IMR-90 (cell line): Measurements from ENCODE around the gene SLC9A5.

Experiments used
- BHLHE40 ChIP-seq: fragments of 150-350 bp; IDR thresholded peaks from 2 replicates; pipeline ENCODE4 v1.6.1; 2016; ENCODE audit warnings: mild to moderate bottlenecking, low read depth, low read length
- CEBPB ChIP-seq: IDR thresholded peaks from 2 replicates; pipeline ENCODE4 v1.6.1; 2012; ENCODE audit warnings: low read depth, low read length, improper control_type of control experiment
- CTCF ChIP-seq: conservative IDR thresholded peaks from 2 replicates; pipeline ENCODE4 v1.5.1; 2012; ENCODE audit warnings: mild to moderate bottlenecking, low read depth, low read length, improper control_type of control experiment
- ELK1 ChIP-seq: fragments of 150-350 bp; IDR thresholded peaks from 2 replicates; pipeline ENCODE4 v1.6.1; 2016; ENCODE audit warnings: low read depth, mild to moderate bottlenecking, low read length, moderate library complexity, borderline replicate concordance
- FOS ChIP-seq: fragments of 150-350 bp; IDR thresholded peaks from 2 replicates; pipeline ENCODE4 v1.6.1; 2016; ENCODE audit warnings: low read depth, low read length
- MAFK ChIP-seq: IDR thresholded peaks from 2 replicates; pipeline ENCODE4 v1.6.1; 2012; ENCODE audit warnings: low read depth, low read length, improper control_type of control experiment
- POLR2A ChIP-seq: IDR thresholded peaks from 2 replicates; pipeline ENCODE4 v1.6.1; 2012; ENCODE audit warnings: mild to moderate bottlenecking, low read depth, low read length
- RAD21 ChIP-seq: IDR thresholded peaks from 2 replicates; pipeline ENCODE4 v1.6.1; 2012; ENCODE audit warnings: low read length, improper control_type of control experiment
- RCOR1 ChIP-seq: IDR thresholded peaks from 2 replicates; pipeline ENCODE4 v1.6.1; 2012; ENCODE audit warnings: mild to moderate bottlenecking, low read length, improper control_type of control experiment; ENCODE audit not compliant: insufficient replicate concordance
- SMC3 ChIP-seq: fragments of 150-350 bp; IDR thresholded peaks from 2 replicates; pipeline ENCODE4 v1.6.1; 2016; ENCODE audit warnings: low read depth, mild to moderate bottlenecking, antibody characterized with exemption, low read length, moderate library complexity
- USF2 ChIP-seq: fragments of 150-350 bp; IDR thresholded peaks from 2 replicates; pipeline ENCODE4 v1.6.1; 2017; ENCODE audit warnings: mild to moderate bottlenecking, antibody characterized with exemption, low read length, low read depth

GRCh38 chr16:67228034-67228785, 20.6 kb upstream of the SLC9A5 start:
- TF ChIP-seq POLR2A (no peak), CTCF (no peak), MAFK (no peak), BHLHE40 (no peak), SMC3 (no peak), RCOR1 (no peak), ELK1 (no peak), CEBPB (no peak), FOS (no peak), RAD21 (no peak), USF2 (no peak)
